HFFc6 (cell line): ENCODE data around the gene GRK6. TPM values are rescaled to one million over a fixed set of nuclear protein-coding genes. Genes with fewer than 3 reads are reported as not detected.
A peak's percentile ranks its signal among the peaks of the same experiment; 100 is the strongest.

Experiments used
- DNase-seq: peaks from one replicate; pipeline ENCODE4 v3.0.0-alpha.2; 2018
- H3K27ac Mint-ChIP-seq: 2 replicates; pipeline ENCODE4 v1.8.0; 2020; ENCODE audit warnings: mild to moderate bottlenecking, mixed read lengths
- H3K27me3 Mint-ChIP-seq: 2 replicates; pipeline ENCODE4 v1.8.0; 2021; ENCODE audit warnings: mild to moderate bottlenecking, moderate library complexity, mixed read lengths; ENCODE audit not compliant: insufficient read depth
- H3K36me3 Mint-ChIP-seq: 2 replicates; pipeline ENCODE4 v1.8.0; 2021; ENCODE audit warnings: low read depth, mixed read lengths
- H3K4me1 Mint-ChIP-seq: 2 replicates; pipeline ENCODE4 v1.8.0; 2020; ENCODE audit warnings: low read depth, mixed read lengths
- H3K4me3 Mint-ChIP-seq: 2 replicates; pipeline ENCODE4 v1.8.0; 2020; ENCODE audit warnings: mild to moderate bottlenecking, moderate library complexity, mixed read lengths
- H3K9me3 Mint-ChIP-seq: 2 replicates; pipeline ENCODE4 v1.8.0; 2020; ENCODE audit warnings: mild to moderate bottlenecking, mixed read lengths
- total RNA-seq, 6 experiments: library from RNA; stranded (reverse); fragmentation: NEBNext Ultra II Directional; extraction: Animal tissue kit (Norgen Biotek cat#: 25700); gene quantifications; 2 replicates in 1 of 6; 3 replicates in 5 of 6; pipeline ENCODE4 v1.2.3, GENCODE V29; 2021
- TF ChIP-seq, protein P1 (sequence below): fragments of 200-600 bp; sonication (generic); IDR thresholded peaks from 2 replicates; pipeline ENCODE4 v1.5.0; 2021; ENCODE audit warnings: antibody characterized with exemption, mild to moderate bottlenecking

GRK6 gene
- total RNA-seq, 6 experiments from 2014 or later: 25.8 to 30.7 (median 28.0) TPM

DNA sequence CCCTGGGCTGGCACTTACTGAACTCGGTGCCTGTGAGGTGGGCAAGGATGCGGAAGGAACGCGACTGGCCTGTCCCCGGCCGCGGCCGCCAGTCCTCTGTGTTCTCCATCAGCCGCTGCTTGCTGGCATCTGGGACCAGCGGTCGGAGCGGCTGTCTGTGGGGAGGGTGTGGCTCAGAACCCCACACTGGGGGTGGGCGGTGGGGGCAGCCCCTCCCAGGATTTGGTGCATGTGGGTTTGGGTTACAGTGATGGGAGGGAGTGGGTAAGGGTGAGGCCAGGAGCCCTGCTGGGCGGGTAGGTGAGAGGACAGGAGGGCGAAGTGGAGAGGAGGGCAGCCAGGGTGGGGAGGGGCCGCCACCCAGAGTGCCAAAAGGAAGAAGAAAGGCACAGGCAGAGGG is 64.5 kb downstream of the GRK6 start:
- no peak overlapping the region for H3K4me3 Mint-ChIP-seq
- H3K27me3 Mint-ChIP-seq: peaks cover 3% of the 10 kb centered on the region
- DNase-seq: no peak
- H3K9me3 Mint-ChIP-seq: no peaks in the 10 kb centered on the region
- TF ChIP-seq, protein P1, sequence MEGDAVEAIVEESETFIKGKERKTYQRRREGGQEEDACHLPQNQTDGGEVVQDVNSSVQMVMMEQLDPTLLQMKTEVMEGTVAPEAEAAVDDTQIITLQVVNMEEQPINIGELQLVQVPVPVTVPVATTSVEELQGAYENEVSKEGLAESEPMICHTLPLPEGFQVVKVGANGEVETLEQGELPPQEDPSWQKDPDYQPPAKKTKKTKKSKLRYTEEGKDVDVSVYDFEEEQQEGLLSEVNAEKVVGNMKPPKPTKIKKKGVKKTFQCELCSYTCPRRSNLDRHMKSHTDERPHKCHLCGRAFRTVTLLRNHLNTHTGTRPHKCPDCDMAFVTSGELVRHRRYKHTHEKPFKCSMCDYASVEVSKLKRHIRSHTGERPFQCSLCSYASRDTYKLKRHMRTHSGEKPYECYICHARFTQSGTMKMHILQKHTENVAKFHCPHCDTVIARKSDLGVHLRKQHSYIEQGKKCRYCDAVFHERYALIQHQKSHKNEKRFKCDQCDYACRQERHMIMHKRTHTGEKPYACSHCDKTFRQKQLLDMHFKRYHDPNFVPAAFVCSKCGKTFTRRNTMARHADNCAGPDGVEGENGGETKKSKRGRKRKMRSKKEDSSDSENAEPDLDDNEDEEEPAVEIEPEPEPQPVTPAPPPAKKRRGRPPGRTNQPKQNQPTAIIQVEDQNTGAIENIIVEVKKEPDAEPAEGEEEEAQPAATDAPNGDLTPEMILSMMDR: no peak
- H3K27ac Mint-ChIP-seq: peak overlapping the region; percentile 68
- peaks cover 40% of the 10 kb centered on the region for H3K4me1 Mint-ChIP-seq
- H3K36me3 Mint-ChIP-seq: peaks cover 27% of the 10 kb centered on the region

DNA sequence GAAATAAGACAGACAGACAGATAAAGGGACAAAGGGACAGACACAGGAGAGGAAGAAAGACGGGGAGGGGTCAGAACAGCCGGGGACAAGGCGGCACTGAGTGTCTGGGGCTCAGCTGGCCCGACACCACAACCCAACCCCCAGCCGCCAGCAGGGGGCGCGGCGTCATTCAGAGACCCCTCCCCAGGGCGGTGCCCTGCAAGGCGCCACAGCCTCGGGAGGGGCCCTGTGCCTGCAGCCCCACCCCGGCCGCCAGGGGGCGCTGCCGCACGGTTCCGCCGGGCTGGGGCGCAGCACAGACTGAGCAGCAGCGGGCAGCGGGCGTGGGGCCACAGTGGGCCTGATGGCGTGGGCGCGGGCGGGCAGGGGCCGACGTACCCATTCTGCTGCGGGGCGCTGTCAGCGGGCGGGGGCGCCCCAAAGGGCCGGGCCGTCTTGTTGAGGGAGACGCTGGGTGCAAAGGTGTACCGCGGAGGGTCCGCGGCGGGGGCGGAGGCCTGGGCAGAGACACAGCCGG is 65.0 kb downstream of the GRK6 start:
- peaks cover 44% of the 10 kb centered on the region for H3K4me1 Mint-ChIP-seq
- H3K9me3 Mint-ChIP-seq: no peaks in the 10 kb centered on the region
- peak; percentile 36 for DNase-seq
- peak overlapping the region; percentile 68 for H3K27ac Mint-ChIP-seq
- TF ChIP-seq, protein P1: peak; percentile 100
- peaks cover 31% of the 10 kb centered on the region for H3K36me3 Mint-ChIP-seq
- H3K4me3 Mint-ChIP-seq: no peak overlapping the region
- H3K27me3 Mint-ChIP-seq: peaks cover 3% of the 10 kb centered on the region

DNA sequence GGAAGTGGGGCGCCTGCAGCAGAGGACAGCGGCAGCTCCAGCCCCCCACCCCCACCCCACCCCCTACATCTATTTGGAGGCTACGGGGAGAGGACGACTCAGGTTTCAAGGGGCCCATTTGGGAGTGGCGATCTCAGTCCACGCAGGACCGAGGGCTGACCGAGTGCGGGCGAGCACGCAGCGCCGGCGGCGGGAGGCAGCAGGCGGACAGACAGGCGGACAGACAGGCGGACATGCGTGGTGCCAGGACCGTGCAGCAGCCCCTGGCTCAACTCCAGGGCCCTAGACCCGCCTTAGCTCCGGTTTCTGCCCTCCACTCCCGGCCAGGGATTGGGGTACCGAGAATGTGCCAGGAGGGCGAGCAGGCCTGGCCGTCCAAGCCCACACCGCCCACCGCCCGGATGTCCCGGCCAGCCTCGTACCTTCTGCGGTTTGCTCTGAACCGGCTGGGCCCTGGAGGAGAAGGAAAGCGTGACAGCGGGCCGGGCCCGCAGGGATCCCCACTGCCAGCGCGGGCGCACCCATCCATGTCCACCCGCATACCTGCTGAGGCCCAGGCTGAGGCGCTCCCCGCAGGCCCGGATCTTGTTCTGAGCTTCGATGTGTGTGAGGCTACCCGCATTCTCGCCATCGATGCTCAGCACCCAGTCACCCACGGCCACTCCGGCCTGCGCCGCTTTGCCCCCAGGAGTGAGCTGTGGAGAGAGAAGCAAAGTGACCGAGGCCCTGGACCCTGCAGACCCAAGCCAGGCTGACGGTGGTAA is 65.7 kb downstream of the GRK6 start:
- TF ChIP-seq, protein P1: no peak
- Mint-ChIP-seq H3K36me3 (peaks cover 28% of the 10 kb centered on the region), H3K27ac (peak overlapping the region; percentile 86), H3K9me3 (no peaks in the 10 kb centered on the region), H3K4me1 (peaks cover 41% of the 10 kb centered on the region), H3K4me3 (peak overlapping the region; percentile 66), H3K27me3 (peaks cover 3% of the 10 kb centered on the region)
- no peak for DNase-seq

Other genes with a start within 250 kb of the GRK6 start
- gene RAB24, start 123.0 kb upstream of the GRK6 start, total RNA-seq: 10 to 100 TPM; 23.3 to 31.4 (median 26.4) TPM
- 100 to 1,000 TPM; 182 to 225 (median 217) TPM for gene PRELID1, start 122.9 kb upstream of the GRK6 start, total RNA-seq
- gene MXD3, start 114.8 kb upstream of the GRK6 start, total RNA-seq: 10 to 100 TPM in 5 of 6 experiments, 1 to 10 TPM in 1; 7.7 to 17.0 (median 15.3) TPM
- gene LMAN2, start 75.0 kb upstream of the GRK6 start, total RNA-seq: 100 to 1,000 TPM; 153 to 169 (median 164) TPM
- gene RGS14, start 68.8 kb upstream of the GRK6 start, total RNA-seq: 1 to 10 TPM; 1.0 to 2.2 (median 1.2) TPM
- gene SLC34A1, start 42.2 kb upstream of the GRK6 start, total RNA-seq: not detected
- gene PFN3, start 26.0 kb upstream of the GRK6 start, total RNA-seq: not detected
- 1 to 10 TPM in 1 of 6 experiments, under 1 TPM in 5; 0.63 to 1.2 (median 0.87) TPM for gene F12, start 17.1 kb upstream of the GRK6 start, total RNA-seq
- gene PRR7, start 20.1 kb downstream of the GRK6 start, total RNA-seq: 10 to 100 TPM in 4 of 6 experiments, 1 to 10 TPM in 2; 8.9 to 16.9 (median 10.4) TPM
- gene DBN1, start 47.0 kb downstream of the GRK6 start, total RNA-seq: 100 to 1,000 TPM; 346 to 394 (median 358) TPM
- 100 to 1,000 TPM; 339 to 353 (median 343) TPM for gene PDLIM7, start 70.9 kb downstream of the GRK6 start, total RNA-seq
- 1 to 10 TPM; 1.1 to 2.6 (median 1.3) TPM for gene DOK3, start 83.2 kb downstream of the GRK6 start, total RNA-seq
- 100 to 1,000 TPM in 3 of 6 experiments, 10 to 100 TPM in 3; 83.8 to 105 (median 98.5) TPM for gene DDX41, start 90.3 kb downstream of the GRK6 start, total RNA-seq
- gene FAM193B, start 127.9 kb downstream of the GRK6 start, total RNA-seq: 10 to 100 TPM; 16.1 to 25.6 (median 21.6) TPM
- gene TMED9, start 165.5 kb downstream of the GRK6 start, total RNA-seq: 100 to 1,000 TPM; 350 to 457 (median 354) TPM
- gene B4GALT7, start 173.5 kb downstream of the GRK6 start, total RNA-seq: 10 to 100 TPM; 39.5 to 54.0 (median 42.9) TPM